ENCODE data around the gene BTNL9.
"Not testable (repeated sequence)": the region's sequence is repeated elsewhere in the genome, so short reads cannot be mapped to it uniquely, and the experiment has no call there.

Gene BTNL9

DNA sequence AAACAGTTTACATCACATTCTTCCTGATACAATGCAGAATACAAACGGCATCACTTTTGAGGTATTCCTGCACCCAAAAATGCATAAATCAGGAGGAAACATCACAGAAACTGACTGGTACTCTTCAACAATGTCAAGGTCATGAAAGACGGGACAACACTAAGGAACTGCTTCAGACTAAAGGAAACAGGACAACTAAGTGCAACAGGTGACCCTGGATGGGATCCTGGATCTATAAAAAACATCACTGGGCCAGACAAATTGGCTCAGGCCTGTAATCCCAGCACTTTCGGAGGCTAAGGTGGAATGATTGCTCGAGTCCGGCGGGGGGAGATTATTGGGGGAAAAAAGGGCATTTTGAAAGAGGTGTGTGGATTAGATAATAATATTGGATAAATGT is 22.6 kb downstream of the BTNL9 start:
- no peak for DNase-seq (ENCODE audit: low spot score)

DNA sequence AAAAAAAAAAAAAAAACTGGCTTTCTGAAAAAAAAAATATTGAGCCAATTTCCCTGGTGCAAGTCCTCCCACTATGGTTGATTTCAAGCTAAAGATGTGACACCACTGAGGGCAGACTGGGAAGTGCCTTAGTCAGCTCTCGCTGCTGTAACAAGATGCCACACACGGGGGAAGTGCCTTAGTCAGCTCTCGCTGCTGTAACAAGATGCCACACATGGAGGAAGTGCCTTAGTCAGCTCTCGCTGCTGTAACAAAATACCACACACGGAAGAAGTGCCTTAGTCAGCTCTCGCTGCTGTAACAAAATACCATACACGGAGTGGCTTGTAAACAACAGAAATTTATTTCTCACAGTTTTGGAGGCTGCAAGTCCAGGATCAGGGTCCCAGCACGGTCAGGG is 23.4 kb downstream of the BTNL9 start:
- DNase-seq (ENCODE audit: low spot score): no peak

DNA sequence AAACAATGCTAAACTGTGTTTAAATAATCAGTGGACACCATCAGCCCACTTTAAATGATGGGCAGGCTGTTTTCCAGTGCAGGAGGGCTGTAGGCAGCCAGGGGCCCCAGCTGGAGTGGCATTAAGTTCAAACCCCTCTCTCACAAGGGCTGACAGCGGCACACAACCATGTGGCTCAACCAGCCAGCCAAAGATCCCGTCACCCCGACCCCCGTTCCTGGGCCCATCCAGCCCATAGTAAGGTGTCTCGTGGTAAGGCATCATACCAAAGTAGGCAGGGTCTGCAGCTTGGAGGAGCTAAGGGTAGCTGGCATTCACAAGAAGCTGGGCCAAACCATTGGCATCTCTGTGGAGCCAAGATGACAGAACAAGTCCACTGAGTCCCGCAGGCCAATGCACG is 24.9 kb downstream of the BTNL9 start:
- no peak for DNase-seq (ENCODE audit: low spot score)

DNA sequence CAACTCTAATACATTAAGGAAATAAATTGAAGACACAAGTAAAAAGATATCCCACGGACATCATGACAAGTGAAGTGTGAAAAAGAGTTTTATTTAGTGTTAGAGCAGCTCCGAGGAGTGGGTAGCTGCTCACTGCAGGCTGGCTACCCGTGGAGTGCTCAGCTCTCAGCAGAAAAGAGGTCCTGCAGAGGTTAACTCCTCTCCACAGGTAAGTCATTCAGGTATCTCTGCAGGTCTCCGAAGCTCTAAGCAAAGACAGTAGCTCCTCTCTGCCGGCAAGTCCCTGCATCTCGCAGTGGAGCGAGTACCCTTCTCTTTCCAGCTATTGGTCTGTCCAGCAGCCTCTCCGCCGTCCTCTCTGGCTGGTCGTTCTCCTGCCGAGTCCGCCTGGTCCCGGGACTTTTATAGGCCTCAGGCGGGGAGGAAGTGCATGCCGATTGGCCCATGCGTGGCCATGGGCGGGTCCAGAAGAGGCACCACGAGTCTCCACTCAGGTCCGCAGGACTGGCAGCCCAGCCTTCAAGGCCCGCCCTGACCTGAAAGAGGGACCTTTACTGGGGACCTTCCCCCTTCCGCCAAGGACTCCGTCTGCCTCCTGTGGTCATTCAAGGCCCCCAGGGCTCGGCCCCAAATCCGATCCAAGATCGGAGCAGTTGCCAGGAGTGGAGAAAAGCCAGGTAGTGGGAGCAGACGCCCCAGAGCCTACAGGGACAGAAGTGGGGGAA is 29.9 kb downstream of the BTNL9 start:
- DNase-seq (ENCODE audit: low spot score): no peak

DNA sequence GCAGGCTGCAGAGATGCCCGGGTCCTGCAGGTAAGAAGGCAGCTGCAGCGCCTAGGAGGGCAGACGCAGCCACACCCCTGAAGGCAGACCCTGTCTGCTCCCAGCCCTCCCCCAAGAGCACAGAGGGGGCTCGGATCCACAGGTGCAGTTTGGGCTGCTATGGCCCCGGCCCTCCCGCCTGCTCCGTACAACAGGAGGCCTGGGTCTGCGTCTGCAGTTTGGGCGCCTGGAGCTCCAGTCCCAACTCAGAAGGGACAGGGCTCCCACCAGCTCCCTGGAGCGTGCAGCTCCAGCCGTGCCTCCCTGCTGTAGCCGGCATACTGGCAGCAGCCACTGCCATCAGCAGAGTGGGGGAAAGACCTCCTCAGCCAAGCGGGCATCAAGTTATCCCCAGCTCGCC is 30.5 kb downstream of the BTNL9 start:
- no peak for DNase-seq (ENCODE audit: low spot score)

DNA sequence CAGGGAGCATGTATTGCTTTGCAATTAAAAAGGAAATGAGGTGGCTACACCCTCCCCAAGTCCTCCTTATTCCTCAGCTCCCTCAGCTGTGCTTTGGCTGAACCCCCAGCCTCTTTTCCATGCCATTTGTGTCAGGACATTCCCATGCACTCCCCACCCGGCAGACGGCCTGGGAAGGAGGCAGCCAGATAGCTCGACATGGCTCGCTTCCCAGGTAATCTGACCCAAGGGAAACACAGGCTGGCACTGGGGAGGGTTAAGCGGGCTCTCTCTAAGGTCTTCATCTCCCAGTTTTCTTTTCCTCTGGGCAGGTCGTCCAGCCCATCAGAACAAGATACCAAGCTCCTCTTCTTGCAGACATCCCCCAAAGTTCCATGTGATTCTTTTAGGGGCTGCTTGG is 31.2 kb downstream of the BTNL9 start:
- no peak for DNase-seq (ENCODE audit: low spot score)

DNA sequence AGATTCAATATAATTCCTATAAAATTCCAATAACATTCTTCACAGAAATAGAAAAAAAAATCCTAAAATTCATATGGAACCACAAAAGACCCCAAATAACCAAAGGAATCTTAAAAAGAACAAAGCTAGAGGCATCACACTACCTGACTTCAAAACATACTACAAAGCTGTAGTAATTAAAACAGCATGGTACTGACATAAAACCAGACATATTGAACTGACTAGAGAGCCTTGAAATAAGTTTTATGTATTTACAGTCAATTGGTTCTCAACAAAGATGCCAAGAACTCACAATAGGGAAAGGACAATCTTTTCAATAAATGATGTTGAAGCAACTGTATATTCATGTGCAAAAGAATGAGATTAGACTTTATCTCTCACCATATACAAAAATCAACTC is 36.9 kb downstream of the BTNL9 start:
- no peak for DNase-seq (ENCODE audit: low spot score)

DNA sequence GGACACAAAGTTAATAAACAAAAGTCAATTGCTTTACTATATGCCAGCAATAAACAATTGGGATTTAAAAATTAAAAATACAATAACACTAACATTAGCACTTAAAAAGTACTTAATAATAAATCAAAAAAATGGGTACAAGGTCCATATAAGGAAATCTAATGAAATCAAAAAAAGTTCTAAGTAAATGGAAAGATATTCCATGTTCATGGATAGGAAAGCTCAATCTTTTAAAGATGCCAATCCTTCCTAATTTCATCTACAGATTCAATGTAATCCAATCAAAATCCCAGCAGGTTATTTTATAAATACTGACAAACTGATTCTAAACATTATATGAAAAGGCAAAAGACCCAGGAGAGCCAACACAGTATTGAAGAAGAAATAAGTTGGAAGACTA is 41.9 kb downstream of the BTNL9 start:
- DNase-seq (ENCODE audit: low spot score): no peak

DNA sequence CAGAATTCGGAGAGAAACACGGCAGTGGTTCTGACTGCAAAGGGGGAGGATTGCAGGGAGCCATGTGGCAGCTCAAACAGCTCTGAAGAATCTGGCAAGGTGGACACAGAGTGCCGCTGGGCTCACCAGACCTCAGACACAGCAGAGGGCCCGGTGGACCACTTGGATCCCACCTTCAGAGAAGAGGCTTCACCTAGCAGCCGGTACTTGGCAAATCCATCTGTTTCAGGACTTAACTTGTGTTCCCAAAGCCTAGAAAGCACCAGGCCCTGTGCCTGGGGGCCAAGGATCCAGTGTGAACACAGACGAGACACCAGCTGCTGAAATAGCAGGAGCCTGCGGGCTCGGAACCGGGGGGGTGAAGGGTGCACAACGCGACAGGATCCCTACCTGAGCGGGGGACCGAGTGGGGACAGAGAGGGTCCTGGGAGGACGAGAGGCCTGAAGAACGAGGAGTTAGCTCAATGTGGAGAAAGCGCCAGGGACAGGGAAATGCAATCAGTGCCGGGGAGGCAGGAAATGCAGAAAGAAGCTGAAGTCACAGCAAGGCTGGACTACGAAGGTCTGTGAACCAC is 44.6 kb downstream of the BTNL9 start:
- no peak for DNase-seq (ENCODE audit: low spot score)

DNA sequence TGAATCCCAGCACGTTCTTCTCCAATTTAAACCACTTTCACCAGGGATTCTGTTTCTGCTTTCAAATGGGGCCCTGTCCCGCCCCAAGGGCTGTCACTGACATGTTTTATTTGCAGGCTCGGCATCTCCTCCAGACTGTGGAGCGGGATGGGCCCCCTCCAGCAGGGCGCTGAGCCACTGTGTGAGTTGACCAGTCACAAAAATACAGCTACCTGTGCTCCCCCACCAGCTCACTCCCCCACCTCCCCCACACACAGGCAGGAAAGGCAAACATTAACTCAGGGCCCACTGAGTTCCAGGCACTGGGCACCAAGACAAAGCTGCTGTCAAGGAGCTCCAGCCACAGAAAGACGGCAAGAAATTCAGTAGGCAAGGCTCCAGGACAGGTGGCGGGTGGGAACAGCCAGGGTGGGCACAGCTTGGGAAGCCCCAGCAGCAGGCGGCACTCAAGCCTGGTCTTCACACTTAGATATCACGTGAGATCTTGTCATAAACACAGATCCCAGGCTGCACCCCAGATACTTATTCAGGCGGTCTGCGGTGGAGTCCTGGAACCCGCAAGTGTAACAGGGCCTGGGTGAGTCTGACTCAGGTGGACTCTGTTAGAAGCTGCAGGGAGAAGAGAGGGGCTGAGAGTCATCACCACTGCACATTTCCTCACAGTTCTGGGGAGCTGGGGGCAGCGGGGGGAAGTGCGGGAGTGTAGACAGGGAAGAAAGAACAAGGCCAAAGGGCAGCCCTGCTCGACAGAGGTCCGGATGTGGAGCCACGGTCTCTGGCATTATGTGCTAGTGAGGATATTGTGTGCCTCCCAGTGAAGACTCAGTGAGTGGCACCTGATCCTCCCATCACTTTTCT is 46.2 kb downstream of the BTNL9 start:
- DNase-seq (ENCODE audit: low spot score): no peak

DNA sequence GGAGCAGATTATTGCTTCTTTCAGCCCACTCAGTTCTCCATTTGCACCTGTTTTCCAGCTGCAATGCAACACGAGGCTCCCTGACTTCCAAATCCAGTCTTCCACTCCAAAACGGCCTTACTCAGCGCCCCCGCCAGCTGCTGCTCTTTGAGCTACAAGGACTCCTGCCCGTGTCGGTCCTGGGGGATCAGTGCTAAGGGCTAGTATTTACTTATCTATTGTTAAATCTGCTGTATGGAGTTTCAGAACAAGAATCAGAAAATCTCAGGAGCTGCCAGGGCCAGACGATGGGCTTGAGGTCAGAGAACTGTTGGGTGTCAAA is 46.8 kb downstream of the BTNL9 start:
- no peak for DNase-seq (ENCODE audit: low spot score)

DNA sequence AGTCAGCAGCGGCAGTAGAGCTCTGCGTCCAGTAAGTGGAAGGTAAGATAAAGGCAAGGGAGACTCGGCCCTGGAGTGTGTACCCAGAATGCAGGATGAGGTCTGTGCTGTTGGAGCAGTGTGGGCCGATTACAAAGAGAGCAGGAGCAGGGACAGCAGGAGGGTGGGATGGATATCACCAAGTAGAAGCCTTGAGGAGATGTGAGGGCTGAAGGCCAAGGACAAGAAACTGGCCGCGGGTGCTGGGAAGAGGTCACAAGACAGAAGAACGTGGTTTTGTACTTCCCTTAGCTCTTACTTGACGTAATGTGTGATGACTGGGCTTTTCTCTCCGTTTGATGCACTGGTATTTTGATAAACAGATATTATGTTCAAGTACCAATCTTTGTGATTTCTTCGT is 47.2 kb downstream of the BTNL9 start:
- no peak for DNase-seq (ENCODE audit: low spot score)

DNA sequence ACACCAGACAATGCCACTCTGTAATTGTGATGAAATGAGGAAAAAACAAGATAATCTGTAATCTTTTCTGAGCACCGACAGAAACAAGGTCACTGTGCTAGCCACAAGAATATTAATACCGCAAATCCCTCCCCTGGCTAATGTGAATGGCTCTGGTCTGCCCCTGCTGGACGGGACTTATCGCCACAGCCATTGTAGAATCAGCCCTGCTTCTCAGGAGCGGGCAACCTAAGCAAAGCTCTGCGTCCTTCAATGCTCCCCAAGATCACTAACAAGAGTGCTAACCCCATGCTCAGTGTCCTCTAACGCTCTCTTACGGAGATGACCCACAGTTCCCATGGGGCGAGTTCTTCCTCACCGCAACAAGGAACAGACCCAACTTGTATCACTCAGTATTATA is 48.2 kb downstream of the BTNL9 start:
- no peak for DNase-seq (ENCODE audit: low spot score)

DNA sequence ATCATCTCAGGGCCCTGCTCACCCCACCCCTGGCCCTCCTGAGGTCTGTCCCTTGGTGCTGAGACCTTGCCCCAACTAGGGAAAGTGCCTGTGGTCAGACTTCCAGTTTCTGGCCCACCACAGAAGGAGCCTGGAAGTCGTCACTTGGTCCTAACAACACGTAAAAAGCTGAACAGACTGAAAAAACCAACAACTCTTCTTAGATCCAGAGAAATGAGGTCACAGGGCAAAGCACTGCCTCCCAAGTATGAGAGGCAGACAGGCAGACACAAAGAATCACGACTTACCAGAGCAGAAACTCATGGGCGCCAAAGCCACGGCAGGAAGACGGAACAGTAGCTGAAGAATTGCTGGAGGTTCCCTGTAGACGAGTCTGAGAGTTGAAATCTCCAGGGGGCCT is 52.4 kb downstream of the BTNL9 start:
- DNase-seq (ENCODE audit: low spot score): no peak

DNA sequence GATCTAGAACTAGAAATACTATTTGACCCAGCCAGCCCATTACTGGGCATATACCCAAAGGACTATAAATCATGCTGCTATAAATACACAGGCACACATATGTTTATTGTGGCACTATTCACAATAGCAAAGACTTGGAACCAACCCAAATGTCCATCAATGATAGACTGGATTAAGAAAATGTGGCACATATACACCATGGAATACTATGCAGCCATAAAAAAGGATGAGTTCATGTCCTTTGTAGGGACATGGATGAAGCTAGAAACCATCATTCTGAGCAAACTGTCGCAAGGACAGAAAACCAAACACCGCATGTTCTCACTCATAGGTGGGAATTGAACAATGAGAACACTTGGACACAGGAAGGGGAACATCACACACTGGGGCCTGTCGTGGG is 55.1 kb downstream of the BTNL9 start:
- DNase-seq (ENCODE audit: low spot score): not testable (repeated sequence)

DNA sequence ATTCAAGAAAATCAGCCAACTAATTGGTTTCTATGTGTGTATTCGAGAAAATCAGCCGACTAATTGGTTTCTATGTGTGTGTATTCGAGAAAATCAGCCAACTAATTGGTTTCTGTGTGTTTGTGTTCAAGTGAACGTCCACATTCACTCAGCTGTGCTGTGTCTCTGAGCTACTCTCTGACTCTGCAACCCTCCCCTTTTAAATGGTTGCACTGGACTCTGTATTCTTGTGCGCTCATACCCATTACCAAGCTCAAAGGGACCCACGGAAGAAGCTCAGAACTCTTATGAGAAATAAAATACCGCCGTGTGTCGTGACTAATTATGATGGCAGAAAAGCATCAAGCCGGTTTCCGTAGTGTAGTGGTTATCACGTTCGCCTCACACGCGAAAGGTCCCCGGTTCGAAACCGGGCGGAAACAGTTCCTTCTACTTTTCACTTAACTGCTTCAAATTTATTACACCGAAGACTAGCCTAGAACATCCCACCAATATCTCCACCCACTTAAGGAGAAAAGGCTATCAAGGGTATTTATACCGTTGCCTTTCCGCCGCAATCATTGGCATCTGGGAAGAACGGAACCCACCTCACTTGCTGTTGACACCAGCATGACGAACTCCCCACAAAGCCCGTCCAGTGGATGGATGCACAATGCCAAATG is 56.8 kb downstream of the BTNL9 start:
- not testable (repeated sequence) for DNase-seq (ENCODE audit: low spot score)

DNA sequence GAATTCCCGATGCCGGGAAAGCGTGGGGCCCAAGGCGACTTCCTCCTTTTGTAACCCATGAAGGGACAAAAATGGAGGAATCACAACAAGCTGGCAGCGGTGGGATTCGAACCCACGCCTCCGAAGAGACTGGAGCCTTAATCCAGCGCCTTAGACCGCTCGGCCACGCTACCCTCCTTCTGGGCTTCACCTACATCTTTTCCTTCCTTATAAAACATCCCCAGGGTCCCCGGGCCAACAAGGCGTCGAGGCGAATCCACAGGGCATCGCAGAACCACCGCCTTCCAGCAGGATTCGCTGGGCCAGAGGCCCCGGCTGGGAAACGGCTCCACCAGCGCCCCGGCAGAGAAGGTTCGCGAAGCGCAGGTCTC is 57.3 kb downstream of the BTNL9 start:
- not testable (repeated sequence) for DNase-seq (ENCODE audit: low spot score)

DNA sequence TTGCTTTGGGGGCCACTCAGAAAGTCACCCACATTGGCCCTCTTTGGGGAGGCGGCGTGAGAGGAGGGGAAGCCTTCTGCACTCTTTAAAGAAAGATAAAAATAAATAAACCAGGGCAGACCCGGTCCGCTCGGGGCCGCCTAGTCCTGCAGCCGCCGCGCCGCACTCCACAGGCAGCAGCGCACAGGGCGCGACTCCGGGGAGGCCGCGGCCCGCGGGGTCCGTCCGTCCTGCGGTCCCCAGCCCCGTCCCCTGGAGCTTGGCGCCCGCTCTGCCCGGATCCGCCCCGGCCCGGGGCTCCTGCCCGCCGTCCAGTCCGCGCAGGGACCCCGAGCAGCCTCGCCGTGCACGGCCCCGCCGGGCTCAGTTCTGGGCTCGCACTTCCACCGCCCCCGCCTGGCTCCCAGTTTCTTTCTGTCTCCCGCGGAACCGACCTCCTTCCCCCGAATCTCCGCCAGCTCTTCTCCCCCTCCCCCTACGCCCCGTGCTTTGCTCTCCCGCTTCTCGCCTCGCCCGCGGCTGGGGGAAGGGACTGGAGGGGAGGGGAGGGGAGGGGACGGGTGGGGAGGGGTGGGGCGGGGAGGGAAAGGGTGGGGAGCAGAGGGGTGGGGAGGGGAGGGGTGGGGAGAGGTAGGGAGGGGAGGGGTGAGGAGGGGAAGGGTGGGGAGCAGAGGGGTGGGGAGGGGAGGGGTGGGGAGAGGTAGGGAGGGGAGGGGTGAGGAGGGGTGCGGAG is 57.9 kb downstream of the BTNL9 start:
- DNase-seq (ENCODE audit: low spot score): not testable (repeated sequence)

DNA sequence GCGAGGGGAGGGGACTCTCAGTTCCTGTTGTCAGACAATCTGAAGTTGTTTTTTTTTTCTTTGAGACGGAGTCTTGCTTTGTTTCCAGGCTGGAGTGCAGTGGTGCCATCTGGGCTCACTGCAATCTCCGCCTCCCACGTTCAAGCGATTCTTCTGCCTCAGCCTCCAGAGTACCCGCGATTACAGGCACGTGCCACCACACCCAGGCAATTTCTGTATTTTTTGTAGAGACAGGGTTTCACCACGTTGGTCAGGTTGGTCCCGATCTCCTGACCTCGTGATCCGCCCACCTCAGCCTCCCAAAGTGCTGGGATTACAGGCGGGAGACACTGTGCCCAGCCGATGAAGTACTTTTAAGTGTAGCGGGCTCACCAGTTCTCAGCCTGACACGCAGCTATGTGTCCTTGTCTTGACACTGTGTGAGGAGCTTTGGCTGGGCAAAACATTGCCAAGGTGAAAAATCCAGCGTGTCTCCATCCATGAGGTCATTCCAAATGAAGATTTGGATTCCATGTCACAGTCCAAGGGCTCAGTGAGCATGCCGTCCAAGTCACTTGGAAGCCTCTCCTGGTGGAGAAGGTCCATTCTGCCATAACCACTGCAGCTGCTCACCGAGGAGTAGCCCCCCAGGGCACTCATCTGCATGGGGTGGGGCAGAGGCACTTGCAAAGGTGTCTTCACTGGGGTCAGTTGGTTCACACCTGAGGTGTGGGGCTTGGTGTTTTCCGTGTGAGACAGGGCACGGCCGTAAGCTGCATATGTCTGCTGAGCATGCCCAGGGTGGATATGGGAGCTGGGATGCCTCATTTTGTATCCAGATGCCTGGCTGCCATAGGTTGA is 58.9 kb downstream of the BTNL9 start:
- no peak for DNase-seq (ENCODE audit: low spot score)

DNA sequence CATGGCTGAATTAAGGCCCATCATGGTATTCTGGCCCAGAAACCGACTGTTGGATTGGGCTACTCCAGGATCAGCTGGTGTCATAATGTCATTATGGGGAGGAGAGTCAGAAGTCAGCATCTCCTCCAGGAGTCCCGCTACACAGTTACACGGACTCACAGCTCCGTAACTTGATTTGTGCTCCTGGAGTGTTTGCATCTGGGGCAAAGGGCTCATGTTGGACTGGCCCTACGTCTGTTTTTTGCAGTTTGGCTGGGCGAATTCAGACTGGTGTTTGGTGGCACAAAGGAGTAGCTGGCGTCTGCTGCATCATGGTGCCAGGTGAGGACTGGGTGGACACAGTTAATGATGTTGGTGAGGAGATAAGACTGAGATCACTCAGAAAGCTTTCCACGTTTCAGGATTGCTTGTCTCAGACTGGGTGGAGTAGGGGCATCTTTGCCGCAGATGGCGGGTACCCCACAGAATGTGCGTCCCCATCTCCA is 59.6 kb downstream of the BTNL9 start:
- DNase-seq (ENCODE audit: low spot score): no peak
